GM18861 (cell line): ENCODE measurements around the gene CTU1.

Experiments
- ATAC-seq: cut with Tn5 transposase; IDR thresholded peaks from one replicate; pipeline ENCODE4 v1.9.1; 2021; ENCODE audit not compliant: unreplicated experiment

CTU1 gene

DNA sequence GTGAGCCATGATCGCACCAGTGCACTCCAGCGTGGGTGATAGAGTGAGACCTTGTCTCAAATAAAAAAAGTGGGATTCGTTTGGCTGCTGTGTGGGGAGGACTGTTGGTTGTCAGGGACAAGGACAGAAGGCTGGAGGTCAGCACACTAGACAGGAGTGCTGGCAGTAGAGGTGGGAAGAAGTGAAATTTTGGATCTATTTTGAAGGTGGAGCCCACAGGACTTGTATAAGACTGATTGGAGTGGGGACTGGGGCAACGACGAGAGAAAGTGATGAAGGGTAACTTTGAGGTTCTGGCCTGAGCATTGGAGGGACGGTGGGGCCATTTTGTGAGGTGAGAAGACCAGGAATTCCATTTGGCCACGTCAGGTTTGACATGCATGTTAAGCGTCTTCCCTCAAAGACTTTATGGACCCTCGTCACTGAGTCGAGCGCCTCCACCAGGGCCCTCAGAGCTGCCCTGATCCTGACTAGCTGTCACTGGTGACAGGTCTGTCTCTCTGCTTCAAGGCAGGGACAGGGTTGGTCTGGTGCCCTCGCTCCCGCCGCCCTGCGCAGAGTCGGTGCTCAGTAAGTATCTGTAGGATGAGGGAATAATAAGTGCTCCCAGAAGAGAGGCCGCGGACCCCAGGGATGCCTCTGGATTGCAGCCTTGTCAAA lies 673 bp downstream of the CTU1 start:
- no peak for ATAC-seq

- ATAC-seq, result no peak
Observed at GRCh38 chr19:51103926-51104341, 4.3 kb downstream of the CTU1 start.

GRCh38 chr19:51102991-51103390 lies 5.2 kb downstream of the CTU1 start:
- ATAC-seq, result no peak

DNA sequence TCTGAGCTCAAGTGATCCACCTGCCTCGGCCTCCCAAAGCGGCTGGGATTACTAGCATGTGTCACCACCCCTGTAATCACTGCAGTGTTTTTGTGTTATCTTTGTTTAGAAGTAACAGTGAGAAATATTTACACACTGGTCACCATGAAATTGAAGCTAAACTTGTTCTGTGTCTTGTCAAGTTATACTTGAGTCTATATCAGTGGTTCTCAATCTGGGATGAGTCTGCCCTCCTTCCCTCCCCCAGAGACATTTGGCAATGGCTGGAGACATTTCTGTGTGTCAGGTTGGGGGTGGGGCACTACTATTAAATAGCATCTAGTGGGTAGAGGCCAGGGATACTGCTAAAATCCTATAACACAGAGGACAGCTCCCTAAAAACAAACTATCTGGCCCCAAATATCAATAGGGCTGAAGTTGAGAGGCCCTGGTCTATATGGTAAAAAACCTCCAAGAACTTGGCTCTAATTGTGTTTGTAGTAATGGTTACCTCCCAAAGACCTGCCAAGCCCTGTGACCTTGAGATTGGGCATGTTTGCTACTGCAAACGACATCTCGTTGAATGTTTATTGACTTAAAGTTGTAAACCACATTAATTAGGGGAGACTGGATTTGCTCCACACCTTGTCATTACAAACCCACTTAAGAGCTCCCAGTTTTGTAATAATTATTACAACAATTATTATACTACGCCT lies 6.9 kb downstream of the CTU1 start:
- ATAC-seq, result no peak

DNA sequence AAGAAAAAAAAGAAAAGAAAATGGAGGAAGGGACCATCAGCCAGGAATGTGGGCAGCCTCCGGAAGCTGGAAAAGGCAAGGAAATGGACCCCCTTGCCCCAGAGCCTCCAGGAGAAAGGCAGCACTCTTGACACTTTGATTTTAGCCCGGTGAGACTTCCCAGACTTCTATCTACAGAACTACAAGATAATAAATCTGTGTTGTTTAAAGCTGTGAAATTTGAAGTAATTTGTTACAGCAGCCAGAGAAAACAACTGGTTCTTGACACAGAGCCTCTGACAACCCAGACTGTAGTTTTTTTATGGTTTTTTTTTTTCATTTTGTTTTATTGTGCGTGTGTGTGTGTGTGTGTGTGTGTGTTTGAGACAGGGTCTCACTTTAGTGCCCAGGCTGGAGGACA lies 7.6 kb downstream of the CTU1 start:
- no peak for ATAC-seq

DNA sequence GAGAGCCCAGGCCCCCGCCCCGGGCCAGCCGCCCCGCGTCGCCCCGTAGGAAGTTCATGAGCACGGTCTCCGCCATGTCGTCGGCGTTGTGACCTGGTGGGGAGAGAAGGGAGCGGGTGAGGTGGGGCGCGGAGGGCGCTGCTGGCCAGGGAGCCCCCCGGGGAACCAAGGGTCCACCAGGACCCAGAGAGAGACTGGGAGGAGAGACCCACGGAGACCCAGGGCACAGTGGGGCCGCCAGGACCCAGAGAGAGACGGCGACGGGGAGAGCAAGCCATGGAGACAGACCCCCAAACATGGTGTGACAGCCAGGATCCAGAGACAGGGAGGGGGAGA lies 9.2 kb downstream of the CTU1 start:
- ATAC-seq, result no peak

- no peak for ATAC-seq
Observed at GRCh38 chr19:51098365-51099046, 9.7 kb downstream of the CTU1 start.

DNA sequence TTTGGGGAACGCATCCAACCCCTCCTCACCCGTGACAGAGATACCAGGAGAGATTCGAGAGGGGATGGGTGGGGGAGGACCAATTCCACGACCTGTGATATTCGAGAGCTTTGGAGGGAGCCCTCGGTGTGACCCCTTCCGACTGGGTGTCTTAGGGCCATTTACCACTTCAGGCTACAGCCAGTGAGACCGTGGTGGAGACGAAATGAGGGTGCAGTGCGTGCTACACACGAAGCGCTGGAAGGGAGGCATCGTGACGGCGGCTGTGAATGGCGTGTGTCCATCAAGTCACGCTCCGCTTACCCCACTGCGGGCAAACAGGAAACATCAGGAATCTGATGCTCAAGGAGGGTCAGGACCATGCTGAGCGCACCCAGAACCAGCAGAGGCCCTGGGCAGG lies 10.4 kb downstream of the CTU1 start:
- ATAC-seq, result no peak

DNA sequence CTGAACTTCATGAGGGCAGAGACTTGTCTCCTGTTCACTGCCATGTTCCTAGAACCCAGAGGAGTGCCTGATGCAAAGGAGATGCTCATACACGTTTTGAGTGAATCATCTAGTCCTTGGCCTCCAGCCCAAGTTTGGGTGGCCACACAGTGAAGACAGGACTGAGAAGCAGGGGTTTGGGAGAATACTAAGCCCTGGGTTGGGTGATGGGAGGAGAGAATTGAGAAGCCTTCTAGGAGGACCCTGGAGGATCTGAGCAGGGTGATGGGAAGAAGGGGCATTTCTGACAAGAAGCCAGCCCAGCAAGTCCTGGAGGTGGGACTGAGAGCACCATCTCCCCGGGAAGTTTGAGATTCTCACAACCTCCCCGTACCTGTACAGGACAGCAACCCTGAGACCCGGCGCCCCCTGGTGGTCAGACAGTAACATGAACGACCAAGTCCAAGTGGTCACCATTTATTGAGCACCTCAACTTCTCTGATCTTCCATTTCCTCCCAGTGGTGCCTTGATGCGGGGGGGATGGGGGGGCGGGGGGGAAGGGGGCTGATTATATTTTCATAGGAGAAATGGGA lies 11.0 kb downstream of the CTU1 start:
- ATAC-seq, result no peak

DNA sequence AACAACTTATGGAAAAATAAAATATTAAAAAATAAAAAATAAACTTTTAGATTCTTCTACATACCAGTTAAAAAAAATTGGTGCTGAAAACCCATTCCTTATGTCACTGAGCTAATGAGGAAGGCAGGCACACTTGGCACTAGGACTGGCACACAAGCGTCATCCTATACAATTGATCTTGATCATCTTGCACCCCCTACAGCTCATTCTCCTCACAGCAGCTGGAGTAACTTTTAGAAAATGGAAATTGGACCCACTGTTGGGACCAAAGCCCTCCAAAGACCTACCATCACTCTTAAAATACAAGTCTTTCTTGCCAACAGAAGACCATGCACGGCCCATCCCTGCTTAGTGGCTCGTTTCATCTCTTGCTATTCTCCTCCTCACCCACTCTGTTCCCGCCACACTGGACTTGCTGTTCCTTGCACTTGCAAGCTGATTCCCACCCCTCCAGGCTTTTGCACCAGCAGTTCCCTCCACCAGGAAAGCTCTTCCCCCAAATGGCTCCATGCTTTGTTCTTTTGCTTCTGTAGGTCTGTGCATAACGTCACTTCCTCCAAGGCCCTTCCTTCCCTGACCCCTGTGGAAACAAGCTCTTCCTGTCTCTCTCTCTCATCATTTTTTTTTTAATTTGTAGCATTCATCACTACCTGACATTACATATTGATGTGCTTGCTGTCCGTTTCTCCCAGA lies 11.6 kb downstream of the CTU1 start:
- ATAC-seq, result no peak

DNA sequence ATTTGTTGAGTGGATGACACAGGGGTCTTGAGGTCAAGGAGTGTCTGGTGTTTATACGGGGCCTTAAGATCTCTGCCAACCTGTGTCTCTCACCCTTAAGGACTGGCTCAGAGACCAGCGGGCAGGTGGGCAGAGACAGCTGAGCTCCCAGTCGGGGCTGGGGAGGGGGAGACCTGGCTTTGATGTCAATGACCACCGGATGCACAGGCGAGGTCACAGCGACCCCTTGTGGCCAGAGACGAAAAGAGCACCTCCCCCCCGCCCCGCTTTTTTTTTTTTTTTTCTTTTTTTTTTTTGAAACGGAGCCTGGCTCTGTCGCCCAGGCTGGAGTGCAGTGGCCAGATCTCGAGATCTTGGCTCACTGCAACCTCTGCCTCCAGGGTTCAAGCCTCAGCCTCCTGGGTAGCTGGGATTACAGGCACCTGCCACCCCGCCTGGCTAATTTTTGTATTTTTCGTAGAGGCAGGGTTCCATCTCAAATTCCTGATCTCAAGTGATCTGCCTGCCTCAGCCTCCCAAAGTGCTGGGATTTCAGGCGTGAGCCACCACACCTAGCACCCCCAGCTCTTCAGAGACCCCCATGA lies 13.4 kb downstream of the CTU1 start:
- ATAC-seq, result no peak

DNA sequence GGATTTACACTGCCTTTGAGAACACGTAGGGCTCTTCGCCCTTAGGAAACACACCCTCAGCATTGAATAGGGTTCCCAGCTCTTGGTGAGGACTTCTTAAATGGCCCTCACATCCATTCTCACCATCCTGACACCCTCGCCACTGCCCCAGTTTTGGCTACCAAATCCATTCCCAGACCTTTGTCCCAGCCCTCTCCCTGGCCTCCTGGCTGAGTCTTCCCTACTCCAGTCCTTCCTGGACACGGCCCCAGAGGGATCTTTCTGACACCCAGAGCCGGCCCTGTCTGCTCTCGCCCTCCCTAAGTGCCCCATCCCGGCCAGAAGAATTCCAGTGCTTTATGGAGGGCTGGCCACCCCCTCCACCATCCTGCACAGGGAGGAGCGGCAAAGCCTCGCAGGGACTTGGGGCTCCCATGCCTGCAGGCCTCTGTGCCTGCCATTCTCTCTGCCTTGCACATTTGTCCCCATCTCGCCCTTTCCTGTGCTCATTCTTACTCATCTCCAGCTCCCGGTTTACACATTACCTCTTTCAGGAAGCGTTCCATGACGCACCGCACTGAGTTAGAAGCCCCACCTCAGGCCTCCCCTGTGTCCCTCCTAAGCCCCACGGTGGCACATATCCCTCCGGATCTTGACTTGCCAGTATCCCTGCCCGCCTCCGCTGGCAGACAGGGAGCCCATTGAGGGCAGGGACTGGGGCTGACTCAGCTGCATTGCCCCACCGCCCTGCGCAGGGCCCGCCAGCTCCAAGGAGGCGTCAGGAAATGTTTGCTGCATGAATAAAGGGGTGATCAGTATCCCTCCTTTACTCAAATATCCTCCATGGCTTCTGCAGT lies 14.5 kb downstream of the CTU1 start:
- ATAC-seq, result no peak

DNA sequence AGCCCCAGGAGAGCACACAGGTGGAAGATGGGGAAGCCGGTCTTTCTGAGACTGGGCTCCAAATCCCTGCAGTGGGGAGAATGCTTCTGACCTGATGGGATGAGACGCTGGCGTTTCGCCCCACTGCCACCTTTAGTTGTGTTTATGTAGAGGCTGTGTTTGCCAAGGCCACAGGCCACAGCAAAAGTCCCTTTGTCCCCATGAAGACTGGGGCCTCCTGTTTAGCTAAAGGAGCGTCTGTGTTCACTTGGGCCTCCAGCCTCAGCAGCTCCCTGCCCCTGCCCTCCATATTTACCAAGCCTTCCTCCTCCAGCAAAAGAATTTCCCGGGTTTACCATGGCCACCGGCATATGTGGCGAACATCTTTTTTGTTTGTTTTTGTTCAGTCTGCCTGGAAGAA lies 15.1 kb downstream of the CTU1 start:
- no peak for ATAC-seq

DNA sequence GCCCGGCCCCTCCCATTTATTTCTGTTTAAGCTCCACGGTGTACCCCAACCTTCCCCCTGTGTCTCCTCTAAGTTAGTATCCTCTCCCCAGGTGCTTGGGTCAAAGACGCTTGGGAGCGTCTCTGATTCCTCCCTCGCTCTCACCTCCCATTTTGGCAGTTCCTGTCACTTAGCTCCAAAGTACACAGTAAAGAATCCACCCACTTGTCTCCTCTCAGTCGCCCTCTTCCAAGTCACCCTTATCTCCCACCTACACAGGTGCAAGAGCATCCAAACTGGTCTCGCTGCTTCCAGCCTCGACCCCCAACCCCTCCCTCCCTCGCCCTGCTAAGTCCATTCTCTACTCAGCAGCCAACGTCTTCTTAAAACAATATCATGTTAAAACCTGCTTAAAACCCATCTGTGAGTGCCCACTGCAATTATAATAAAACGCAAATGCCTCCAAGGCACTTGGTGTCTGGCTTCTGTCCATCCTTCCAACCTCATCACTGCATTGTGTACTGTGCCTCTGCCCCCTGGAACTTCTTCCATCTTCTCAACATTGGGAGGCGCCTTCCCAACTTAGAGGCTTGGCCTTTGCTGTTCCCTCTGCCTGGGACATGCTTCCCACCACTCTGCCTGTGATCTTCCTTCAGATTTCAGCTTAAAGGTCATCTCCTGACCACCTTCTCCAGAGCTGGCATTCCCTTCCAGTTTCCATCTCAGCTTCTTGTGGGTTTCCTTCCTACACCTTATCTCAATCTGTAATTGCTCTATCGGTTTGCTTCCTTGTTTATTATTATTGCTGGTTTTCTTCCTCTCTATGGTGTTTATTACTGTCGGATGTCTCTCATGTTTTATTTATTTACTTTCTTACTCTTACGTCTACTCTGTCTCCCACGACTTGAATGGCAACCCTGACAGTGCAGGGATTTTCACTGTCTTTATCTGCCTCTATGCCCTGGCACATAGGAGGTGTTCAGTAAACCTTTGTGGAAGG lies 16.0 kb downstream of the CTU1 start:
- ATAC-seq, result no peak

GRCh38 chr19:51091126-51091525 lies 17.1 kb downstream of the CTU1 start:
- no peak for ATAC-seq

DNA sequence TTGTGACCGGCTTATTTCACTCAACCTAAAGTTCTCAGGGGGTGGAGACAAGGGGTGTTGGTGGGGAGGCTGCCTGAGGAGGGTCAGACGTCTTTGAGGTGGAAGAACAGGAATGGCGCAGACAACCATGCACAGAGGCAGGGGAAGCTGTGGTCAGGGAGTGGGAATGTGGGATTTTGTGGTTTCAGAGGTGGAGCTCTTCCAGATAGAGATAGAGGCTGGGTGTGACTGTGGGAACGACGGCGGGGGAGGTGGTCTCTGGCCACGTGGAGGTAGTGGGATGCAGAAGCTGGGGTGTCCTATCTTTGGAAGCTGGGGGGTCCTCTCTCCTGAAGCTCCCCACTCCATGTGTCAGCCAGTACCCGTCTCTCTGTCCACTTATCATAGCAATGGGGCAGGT lies 17.7 kb downstream of the CTU1 start:
- ATAC-seq, result no peak

DNA sequence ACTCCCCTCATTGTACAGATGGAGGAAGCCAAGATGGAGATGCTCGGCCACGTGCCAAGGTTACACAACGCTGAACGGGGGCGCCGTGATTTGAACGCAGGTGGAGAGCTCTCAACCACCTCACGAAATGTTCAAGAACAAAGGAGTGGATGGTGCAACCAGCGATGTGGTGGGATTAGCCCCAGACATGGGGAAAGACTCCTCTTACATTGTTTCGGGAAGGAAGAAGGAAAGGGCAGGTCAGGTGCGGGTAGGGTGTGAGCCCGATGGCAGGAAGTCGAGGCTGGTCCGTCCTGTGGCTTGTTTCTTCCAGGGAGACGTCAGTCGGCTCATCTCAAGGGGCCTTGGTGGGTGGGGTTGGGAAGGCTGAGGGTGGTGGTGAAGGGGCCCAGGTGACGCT lies 18.4 kb downstream of the CTU1 start:
- no peak for ATAC-seq

DNA sequence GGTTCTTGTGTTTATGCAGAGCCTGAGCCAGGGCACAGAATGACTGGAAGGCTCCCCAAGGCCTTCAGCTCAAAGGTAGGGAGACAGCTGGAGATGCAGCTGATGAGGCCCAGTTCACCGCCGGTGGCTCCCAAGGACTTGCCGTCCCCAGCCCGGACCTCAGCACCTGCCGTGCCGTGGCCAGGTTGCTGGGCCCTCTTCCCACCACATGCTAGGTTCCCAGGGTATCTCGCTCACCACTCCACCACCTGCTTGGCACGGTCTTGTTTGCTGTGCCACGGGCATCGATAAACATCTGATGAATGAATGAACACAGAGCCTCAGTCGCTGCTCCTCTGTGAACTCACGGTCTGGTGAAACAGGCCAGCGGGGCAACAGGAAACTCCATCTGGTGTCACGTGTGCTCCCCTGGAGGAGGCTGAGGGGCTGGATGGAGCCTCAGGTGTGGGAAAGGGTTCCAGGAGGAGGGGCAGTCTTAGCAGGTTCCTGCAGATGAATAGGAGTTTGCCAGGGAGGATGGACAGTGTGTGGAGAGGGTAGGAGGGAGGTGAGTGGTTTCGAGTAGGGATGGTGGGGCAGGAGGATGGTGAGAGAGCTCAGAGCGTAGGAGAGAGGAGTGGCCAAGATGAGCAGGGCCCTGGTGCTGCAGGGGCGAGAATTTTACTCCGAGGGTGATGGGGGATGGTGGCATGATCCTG lies 21.9 kb downstream of the CTU1 start:
- no peak for ATAC-seq

- ATAC-seq, result no peak
Observed at GRCh38 chr19:51084505-51084904, 23.7 kb downstream of the CTU1 start.
